GM21723 (cell line): Measurements from ENCODE around the gene TNS3.

ENCODE experiments used
- ATAC-seq: cut with Tn5 transposase; IDR thresholded peaks from one replicate; pipeline ENCODE4 v1.9.1; 2021; ENCODE audit warnings: mild to moderate bottlenecking, moderate library complexity; ENCODE audit not compliant: unreplicated experiment

TNS3 gene

GRCh38 chr7:47318395-47319182 is 263.3 kb downstream of the TNS3 start:
- ATAC-seq = peak; percentile 91

GRCh38 chr7:47317487-47317886 is 264.4 kb downstream of the TNS3 start:
- ATAC-seq = no peak

- no peak for ATAC-seq
Observed at GRCh38 chr7:47314728-47315607, 266.9 kb downstream of the TNS3 start.

DNA sequence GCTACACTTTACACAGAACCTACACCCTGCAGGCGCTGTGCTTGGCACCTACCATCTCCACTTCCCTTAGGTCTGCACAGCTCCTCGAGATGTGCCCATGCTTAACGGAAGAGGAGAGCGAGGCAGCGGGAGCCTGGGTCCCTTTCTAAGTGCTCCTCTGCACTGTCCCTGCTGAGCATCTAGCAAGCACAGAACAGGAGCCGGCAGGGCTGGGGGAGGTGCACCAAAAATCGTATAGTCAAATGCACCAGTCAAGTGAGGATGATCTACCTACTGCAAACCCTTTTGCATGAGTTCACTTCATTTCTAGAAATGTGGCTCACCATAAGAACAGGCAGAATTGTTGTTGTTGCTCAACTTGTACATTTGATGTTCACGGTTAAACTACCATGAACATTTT is 267.7 kb downstream of the TNS3 start:
- ATAC-seq = no peak

GRCh38 chr7:47313564-47313963 is 268.3 kb downstream of the TNS3 start:
- ATAC-seq = no peak

DNA sequence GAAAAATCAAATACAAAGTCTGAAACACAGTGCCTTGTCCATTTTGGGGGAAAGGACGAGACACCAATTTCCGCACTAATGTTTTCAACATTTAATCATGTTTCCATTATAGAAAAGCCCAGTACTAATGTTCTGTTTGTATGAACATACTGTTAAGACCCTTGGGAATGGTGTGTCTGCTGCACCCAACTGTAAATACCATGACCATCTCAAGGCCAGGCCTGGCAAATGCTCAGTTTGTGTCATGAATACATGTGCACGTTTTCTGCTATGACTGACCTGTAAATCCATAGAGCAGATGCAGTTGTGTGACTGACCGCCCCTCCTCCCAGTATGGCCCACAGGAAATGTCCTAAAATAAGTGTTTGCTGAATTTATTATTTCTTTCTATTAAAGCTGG is 270.0 kb downstream of the TNS3 start:
- no peak for ATAC-seq

GRCh38 chr7:47310020-47310419 is 271.9 kb downstream of the TNS3 start:
- no peak for ATAC-seq

DNA sequence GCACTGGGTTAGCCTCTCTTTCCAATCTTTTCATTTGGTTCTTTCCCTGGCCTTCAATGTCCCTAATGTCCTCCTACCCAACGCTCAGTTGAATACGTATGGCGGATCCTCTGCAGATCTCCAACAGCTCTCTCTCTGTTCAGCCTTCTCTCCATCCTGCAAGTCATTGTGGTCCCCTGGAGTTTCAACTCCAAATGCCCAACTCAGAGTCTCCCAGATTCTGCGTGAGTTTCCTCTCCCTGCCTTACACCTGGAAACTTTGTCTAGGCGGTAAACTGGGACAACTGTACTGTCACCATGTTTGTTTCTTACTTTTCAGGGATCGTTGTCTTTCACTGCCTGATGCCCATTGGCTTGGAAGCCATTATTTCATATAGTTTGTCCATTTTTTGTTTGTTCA is 273.1 kb downstream of the TNS3 start:
- ATAC-seq = no peak

DNA sequence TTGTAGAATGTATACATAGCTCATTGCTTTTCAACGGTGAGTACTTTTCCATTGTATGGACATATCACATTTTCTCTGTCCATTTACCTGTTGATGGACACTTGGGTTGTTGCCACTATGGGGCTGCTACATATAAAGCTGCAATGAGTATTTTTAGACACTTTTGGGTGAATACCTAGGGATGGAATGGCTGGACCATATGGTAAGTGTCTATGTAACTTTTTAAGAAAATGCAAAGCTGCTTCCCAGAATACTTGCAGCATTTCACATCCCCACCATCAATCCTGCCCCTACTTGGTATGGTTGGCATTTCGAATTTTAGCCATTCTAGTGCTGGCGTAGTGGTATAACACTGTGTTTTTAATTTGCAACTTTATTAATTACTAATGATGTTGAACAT is 274.6 kb downstream of the TNS3 start:
- ATAC-seq = no peak

GRCh38 chr7:47304727-47305719 is 276.9 kb downstream of the TNS3 start:
- ATAC-seq = no peak

- no peak for ATAC-seq
Observed at GRCh38 chr7:47303695-47304453, 278.0 kb downstream of the TNS3 start.

DNA sequence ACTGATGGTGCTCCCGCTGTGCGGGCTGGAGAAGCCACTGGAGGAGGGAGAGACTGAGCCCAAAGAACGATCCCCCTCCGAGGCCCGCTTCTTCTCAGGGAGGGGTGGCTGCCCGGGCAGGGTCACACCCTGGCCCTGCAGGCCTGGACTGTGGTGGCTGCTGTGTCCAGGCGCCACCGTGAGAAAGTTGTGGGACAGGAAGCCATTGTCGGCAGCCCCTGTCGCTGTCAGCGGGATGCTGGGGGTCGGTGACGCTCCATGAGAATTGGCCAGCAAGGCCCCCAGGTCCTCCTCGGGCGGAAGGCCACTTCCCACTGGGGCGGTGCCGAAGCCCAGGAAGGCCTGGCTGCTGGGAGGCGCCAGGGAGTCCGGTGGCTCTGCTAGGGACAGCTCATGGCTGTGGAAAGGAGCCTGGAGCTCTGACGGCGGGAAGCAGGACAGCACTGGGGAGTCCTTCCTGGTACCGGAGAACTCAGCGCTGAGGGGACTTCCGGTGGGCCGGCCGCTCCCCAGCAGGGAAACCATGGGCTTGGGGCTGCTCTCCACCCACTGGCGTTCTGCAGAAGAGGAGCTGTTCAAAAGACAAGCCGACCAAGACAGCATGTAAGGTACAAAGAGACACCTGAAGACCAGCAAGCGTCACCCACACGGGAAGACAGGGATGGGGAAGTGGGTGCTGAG is 278.8 kb downstream of the TNS3 start:
- ATAC-seq = no peak

DNA sequence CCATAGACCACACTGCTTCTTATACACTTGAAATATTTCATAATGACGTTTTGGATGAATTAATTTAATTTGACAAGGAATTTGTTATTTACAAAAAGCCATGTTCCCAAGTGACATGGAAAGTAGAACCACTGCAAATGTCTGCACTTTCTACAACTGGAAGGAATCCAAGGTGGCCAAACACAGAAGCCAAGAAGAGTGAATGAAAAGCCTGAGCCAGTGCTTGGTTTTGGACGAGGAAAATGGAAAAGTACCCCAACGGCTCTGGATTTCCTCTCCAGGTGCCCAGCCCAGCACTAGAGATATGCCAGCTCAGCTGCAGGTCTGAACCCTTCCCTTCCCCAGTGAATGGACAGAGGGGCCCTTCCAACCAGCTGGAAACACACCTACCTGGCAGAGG is 279.4 kb downstream of the TNS3 start:
- no peak for ATAC-seq

- ATAC-seq = no peak
Observed at GRCh38 chr7:47301657-47302295, 280.1 kb downstream of the TNS3 start.

DNA sequence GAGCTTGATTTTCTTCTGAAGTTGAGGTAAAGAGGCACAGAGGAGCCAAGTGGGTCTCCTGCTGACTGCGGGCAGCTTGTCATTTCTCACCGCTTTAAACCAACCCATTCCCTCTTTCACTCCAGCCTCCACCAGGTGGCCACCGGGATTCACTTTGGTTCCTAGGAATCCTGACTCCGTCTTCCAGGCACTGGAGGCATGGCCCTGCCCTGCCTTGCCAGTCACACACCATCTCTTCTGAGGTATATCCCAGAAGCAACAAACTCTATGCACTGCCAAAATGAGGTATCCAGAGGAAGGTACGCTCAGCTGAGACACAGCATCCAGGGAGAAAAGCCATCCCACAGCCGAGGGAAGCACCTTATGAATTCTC is 280.8 kb downstream of the TNS3 start:
- ATAC-seq = no peak

GRCh38 chr7:47300472-47301104 is 281.3 kb downstream of the TNS3 start:
- ATAC-seq = no peak

DNA sequence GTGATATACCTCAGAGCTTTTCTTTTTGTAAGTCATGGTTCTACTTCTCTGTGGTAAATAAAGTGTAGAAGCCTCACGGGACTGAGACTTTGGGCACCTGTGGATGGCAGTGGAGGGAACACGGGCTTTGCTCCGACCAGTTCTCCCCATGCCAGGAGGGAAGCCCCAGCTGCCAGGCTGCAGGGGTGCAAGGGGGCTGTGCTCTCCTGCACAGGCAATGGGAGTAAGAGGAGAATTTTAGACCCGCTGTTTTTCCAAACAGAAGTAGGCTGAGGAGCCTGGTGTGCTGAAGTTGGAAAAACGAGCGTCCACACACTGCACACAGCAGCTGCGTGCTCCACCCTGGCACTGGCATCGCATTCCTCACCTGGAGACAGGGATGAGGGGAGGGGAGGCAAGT is 282.4 kb downstream of the TNS3 start:
- ATAC-seq = no peak

GRCh38 chr7:47298636-47299035 is 283.3 kb downstream of the TNS3 start:
- no peak for ATAC-seq

GRCh38 chr7:47297120-47297519 is 284.8 kb downstream of the TNS3 start:
- ATAC-seq = no peak
